HepG2 (cell line): ENCODE results near the gene TOP2A.

ENCODE experiments used
- E2F1 ChIP-seq: sonication (generic); formaldehyde crosslinking; IDR thresholded peaks from 2 replicates; pipeline ENCODE4 v1.5.0; 2020; ENCODE audit warnings: missing genetic modification reagents
- KIAA2018 ChIP-seq: sonication (generic); formaldehyde crosslinking; IDR thresholded peaks from 2 replicates; pipeline ENCODE4 v1.5.0; 2020; ENCODE audit warnings: mild to moderate bottlenecking, missing genetic modification reagents, borderline replicate concordance
- MXI1 ChIP-seq: IDR thresholded peaks from 3 replicates; pipeline ENCODE4 v1.6.1; 2012; ENCODE audit warnings: low read depth, low read length, inconsistent platforms, borderline replicate concordance
- POLR2A ChIP-seq, 2 experiments: IDR thresholded peaks; 2 replicates each; pipeline ENCODE4 v1.6.1; 2011; ENCODE audit warnings: low read depth in 2 of 2, low read length in 2 of 2, mild to moderate bottlenecking in 1 of 2, moderate library complexity in 1 of 2; ENCODE audit not compliant: insufficient read depth in 1 of 2
- POLR2AphosphoS5 ChIP-seq: IDR thresholded peaks from 2 replicates; pipeline ENCODE4 v1.6.1; 2012; ENCODE audit warnings: low read depth, low read length
- TBP ChIP-seq: sonication (generic); formaldehyde crosslinking; IDR thresholded peaks from 2 replicates; pipeline ENCODE4 v1.5.0; 2020; ENCODE audit warnings: missing genetic modification reagents
- ZFP1 ChIP-seq: IDR thresholded peaks from 2 replicates; pipeline ENCODE4 v1.6.1; 2016
- ZFX ChIP-seq: sonication (generic); formaldehyde crosslinking; IDR thresholded peaks from 2 replicates; pipeline ENCODE4 v1.4.0; 2020; ENCODE audit warnings: mild to moderate bottlenecking, low read depth, missing genetic modification reagents, moderate library complexity
- ZNF331 ChIP-seq: sonication (generic); formaldehyde crosslinking; IDR thresholded peaks from 2 replicates; pipeline ENCODE4 v1.4.0; 2020; ENCODE audit warnings: missing genetic modification reagents
- TF ChIP-seq, protein P1 (sequence below), 2 experiments: IDR thresholded peaks; 2 replicates each; pipeline ENCODE4 v1.6.1; 2011 to 2012; ENCODE audit warnings: low read length in 2 of 2, borderline replicate concordance in 1 of 2, low read depth in 1 of 2, mild to moderate bottlenecking in 1 of 2, moderate library complexity in 1 of 2
- TF ChIP-seq, protein P2 (sequence below): sonication (generic); formaldehyde crosslinking; IDR thresholded peaks from 2 replicates; pipeline ENCODE4 v1.5.0; 2020; ENCODE audit warnings: mild to moderate bottlenecking, missing genetic modification reagents, moderate library complexity

DNA sequence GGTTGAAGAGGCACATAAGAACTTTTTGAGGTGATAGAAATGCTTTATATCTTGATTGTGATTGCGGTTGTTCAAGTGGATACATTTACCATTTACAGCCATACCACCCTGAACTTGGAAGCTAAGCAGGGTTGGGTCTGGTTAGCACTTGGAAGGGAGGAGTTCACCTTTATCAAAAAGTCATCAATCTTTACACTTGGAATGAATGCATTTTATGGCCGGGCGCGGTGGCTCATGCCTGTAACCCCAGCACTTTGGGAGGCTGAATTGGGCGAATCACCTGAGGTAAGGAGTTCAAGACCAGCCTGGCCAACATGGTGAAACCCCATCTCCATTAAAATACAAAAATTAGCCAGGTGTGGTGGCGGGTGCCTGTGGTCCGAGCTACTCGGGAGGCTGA is 43.7 kb downstream of the TOP2A start:
- TF ChIP-seq, protein P1, sequence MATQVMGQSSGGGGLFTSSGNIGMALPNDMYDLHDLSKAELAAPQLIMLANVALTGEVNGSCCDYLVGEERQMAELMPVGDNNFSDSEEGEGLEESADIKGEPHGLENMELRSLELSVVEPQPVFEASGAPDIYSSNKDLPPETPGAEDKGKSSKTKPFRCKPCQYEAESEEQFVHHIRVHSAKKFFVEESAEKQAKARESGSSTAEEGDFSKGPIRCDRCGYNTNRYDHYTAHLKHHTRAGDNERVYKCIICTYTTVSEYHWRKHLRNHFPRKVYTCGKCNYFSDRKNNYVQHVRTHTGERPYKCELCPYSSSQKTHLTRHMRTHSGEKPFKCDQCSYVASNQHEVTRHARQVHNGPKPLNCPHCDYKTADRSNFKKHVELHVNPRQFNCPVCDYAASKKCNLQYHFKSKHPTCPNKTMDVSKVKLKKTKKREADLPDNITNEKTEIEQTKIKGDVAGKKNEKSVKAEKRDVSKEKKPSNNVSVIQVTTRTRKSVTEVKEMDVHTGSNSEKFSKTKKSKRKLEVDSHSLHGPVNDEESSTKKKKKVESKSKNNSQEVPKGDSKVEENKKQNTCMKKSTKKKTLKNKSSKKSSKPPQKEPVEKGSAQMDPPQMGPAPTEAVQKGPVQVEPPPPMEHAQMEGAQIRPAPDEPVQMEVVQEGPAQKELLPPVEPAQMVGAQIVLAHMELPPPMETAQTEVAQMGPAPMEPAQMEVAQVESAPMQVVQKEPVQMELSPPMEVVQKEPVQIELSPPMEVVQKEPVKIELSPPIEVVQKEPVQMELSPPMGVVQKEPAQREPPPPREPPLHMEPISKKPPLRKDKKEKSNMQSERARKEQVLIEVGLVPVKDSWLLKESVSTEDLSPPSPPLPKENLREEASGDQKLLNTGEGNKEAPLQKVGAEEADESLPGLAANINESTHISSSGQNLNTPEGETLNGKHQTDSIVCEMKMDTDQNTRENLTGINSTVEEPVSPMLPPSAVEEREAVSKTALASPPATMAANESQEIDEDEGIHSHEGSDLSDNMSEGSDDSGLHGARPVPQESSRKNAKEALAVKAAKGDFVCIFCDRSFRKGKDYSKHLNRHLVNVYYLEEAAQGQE (IDR thresholded peaks at IDR 0.05; ENCODE audit: borderline replicate concordance in 1 of 2, low read depth in 1 of 2, low read length in 2 of 2) = no peak
- TF ChIP-seq, protein P2, sequence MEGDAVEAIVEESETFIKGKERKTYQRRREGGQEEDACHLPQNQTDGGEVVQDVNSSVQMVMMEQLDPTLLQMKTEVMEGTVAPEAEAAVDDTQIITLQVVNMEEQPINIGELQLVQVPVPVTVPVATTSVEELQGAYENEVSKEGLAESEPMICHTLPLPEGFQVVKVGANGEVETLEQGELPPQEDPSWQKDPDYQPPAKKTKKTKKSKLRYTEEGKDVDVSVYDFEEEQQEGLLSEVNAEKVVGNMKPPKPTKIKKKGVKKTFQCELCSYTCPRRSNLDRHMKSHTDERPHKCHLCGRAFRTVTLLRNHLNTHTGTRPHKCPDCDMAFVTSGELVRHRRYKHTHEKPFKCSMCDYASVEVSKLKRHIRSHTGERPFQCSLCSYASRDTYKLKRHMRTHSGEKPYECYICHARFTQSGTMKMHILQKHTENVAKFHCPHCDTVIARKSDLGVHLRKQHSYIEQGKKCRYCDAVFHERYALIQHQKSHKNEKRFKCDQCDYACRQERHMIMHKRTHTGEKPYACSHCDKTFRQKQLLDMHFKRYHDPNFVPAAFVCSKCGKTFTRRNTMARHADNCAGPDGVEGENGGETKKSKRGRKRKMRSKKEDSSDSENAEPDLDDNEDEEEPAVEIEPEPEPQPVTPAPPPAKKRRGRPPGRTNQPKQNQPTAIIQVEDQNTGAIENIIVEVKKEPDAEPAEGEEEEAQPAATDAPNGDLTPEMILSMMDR (CRISPR knock-in tag) = no peak
- TF ChIP-seq ZFX = no peak
- TF ChIP-seq POLR2A (IDR thresholded peaks at IDR 0.05; ENCODE audit: insufficient read depth in 1 of 2, low read depth in 2 of 2, low read length in 2 of 2) = no peak
- TF ChIP-seq POLR2AphosphoS5 = no peak
- no peak for TF ChIP-seq KIAA2018 (CRISPR knock-in tag)
- TF ChIP-seq ZNF331 (CRISPR knock-in tag) = no peak
- no peak for TF ChIP-seq ZFP1
- no peak for TF ChIP-seq TBP (CRISPR knock-in tag)
- TF ChIP-seq MXI1 = no peak
- no peak for TF ChIP-seq E2F1 (CRISPR knock-in tag)
